HG03439 (cell line): ENCODE measurements around the gene BFSP2.
A peak's percentile ranks its signal among the peaks of the same experiment; 100 is the strongest.

Experiments
- ATAC-seq: cut with Tn5 transposase; IDR thresholded peaks from one replicate; pipeline ENCODE4 v1.9.1; 2021; ENCODE audit warnings: mild to moderate bottlenecking, moderate library complexity; ENCODE audit not compliant: unreplicated experiment

The BFSP2 gene

DNA sequence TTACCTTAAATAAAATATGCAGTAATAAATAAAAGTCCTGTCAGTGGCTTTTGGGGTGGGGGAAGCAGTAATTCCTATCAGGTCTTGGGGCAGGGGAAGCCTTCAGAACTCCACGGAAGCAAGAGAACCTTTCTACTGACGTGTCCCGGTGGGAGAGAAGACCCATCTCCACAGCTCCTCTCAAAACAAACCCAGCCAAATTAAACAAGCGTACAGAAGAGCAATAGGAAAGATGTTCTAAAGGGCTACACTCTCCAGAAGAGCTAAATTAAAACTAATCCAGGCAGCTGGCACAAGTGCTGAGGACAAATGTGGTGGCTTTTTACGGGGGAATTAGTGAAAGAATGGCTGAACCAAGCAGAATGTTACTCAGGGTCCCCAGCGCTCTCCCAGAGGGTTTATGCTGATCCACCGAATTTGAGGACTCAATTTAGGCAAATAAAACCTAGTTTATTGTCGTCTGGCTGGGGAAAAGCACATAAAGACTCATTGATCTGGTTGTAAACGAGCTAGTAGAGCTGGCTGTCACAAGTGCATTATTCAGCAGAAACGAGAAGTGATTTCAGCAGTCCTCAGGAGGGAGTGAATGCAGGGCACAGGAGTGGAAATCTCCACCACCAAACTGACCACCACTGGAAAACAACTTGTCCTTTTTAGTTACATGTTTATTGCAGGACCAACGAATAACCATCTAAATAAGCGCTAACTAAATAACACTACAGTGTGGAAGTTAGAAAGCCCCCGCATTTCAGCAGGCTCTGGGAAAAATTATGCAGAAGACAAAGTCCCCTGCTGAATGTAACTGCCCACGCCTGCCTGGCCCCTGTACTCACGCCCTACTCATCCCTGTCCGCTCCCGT, 13.5 kb downstream of the BFSP2 start:
- ATAC-seq, result no peak

DNA sequence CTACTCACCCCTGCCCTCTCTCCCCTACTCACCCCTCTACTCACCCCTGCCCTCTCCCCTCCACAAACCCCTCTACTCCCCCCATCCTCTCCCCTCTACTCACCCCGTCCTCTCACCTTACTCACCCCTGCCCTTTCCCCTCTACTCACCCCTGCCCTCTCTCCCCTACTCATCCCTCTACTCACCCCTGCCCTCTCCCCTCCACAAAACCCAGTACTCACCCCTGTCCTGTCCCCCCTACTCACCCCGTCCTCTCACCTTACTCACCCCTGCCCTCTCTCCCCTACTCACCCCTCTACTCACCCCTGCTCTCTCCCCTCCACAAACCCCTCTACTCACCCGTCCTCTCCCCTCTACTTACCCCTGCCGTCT, 14.2 kb downstream of the BFSP2 start:
- ATAC-seq, result no peak

DNA sequence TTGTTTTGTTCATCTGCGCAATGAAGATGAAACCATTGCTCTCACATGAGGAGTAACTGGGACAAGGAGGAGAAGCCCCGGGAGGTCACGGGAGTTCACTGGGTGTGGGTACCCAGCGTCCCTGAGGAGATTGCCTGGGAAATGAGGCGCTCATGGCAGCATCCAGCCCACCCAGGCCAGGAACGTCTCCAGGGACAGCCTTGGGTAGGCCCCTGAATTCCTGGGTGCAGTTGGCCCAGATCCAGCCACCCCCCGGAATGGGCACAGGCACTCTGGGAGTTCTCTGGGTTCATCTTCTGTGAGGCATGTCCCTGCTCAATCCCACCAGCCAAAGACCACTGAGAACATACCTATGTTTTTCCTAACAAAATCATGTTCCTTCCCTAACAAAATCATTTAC, 18.5 kb downstream of the BFSP2 start:
- no peak for ATAC-seq

DNA sequence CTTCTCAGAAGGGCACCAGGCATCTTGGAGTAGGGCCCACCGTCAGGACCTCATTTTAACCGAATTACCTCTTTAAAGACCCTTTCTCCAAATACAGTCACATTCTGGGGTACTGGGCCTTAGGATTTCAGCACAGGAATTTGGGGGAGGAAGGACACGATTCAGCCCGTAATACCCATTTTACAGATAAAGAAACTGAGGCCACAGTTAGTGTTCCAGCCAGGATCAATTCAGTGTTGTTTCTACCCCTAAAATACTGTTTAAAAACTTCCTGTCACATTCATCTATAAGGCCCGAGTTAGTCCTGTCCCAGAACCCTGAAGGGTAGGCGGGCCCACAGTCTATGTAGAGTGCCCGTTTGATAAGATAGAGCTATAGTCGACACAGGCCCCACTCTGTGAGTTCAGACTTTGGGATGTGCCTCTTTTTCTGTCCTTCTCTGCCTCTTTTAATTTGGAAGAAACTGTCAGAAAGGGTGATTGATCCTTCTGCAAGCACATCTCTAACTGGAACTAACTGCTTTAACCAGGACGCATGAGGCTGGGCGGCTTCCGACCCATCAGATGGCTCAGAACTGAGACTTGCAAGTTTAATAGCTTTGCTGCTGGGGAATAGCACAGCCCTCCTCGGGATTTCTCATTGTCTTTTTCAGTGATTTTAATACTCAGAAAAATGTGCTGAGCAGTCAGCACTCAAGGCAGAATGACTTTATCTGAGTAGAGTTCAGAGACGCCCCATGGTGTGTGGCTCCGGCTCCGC, 19.5 kb downstream of the BFSP2 start:
- ATAC-seq, result no peak

DNA sequence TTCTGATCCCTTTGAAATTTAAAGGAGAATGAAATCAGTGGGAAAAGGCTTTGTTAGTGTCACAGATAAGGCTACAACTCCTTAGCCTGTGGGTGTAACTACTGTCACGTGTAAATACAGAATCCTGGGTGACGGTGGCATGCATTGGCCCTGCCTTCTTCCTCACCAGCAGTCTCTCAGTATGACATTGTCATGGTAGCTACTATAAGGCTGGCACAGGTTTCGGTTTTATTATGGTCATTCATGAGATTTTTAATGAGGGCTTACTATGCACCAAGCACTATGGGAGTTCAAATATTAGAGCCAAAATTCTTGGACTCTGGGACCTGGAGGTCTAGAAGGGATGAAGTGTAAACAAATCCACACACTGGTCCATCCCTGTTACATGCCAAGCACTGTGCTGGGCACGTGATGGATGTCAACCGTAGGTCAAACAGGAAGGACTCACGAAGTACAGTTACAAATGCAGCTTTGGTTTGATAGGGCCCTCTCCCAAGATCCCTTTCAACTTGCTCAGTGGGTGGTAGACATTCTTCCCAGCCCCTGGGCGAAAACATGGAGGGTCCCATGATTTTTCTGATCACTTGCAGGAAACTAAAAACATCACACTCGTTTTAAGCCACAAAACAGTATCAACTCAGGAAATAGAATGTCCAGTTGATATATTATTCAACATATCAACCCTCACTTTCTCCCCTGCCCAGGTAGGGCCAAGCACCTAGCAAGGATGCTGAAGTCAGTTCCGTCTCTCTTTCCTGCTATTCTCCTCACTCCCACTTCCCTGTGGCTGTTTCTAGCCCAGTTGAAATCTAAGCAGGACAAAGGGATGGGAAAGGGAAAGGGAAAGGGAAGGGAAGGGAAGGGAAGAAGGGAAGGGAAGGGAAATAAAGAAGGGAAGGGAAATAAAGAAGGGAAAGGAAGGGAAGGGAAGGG, 25.3 kb downstream of the BFSP2 start:
- peak; percentile 72 for ATAC-seq

DNA sequence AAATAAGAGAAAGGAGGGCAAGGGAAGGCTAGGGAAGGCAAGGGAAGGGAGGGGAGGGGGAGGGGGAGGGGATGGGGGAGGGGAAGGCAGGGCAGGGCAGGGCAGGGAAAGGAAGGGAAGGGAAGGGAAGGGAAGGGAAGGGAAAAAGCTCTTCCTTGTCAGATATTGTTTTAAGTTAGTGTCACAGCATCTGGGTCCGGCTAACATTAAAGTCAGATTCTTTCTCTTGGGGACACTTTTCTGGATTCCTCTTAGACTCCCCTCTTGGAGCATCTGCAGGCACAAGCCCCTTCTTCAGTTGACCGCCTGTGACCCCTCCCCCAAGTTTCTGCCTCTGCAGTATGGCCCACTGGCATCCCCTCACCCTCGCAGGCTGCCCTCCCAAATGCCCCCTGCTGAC, 26.0 kb downstream of the BFSP2 start:
- no peak for ATAC-seq

DNA sequence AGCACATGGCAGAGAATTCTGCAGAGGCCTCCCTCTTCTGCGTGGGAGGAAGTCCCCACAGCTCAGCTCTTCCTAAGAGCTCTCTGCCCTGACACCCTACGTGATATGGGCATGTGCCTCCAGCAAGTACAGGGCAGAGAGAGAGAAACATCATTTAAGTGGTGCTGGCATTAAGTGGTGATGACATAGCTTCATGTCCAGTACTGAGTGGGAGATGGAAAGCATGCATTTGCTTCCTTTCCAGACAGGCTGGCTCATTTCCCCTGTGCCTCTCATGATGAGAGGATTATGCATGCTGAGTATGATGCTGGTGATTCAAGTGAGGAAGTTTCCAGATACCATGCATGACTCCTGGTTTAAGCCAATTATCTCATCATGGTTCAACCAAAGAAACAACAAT, 26.9 kb downstream of the BFSP2 start:
- ATAC-seq, result no peak

DNA sequence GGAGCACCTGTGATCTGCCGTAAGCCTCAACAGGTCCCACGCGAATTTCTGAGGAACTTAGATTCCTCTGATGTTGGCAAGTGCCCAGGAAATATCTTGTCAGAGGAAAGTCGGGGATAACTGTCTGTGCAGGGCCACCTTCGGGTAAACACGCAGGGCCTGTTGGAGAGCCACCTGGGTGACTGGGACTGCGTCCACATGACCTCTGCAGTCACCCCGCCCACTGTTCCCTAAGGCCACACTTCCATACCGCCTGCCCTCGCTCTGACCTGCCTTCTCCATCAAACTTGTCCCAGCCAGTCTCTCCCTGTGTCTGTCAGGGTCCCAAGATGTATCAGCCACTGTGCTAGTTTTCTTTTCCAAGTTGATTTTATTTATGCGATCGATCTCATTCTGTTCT, 28.7 kb downstream of the BFSP2 start:
- ATAC-seq, result no peak

DNA sequence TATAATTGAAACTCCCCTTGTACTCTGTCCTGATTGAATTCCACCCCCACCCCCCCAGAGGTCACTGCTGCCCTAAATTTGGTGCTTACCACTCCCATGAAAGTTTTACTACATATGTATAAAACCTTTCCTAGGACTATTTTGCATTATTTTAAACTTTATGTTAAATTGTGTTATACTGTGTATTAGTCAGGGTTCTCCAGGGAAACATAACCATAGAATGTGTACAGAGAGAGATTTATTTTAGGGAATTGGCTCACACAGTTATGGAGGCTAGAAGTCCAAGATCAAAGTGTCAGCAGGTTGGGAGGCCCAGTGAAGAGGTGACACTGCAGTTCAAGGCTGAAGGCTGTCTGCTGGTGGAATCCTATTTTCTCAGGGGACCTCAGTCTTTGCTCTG, 29.2 kb downstream of the BFSP2 start:
- ATAC-seq, result no peak

DNA sequence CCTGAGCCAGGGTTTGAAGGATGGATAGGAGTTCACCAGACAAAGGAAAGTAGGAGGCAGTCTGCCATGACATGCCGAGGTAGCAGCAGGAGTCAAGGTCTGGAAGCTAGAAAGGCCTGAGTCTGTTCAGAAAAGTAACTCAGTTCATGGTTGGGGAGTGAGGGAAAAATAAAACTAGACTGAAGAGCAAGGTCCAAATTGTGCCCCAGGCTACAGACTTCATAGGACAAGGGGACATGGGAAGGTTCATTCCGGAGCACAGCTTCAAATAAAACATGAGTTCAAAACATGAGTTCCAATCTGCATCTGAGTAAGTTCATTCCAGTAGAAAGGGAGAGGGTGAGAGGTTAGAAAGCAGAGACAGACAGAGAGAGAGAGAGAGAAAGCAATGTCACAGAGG, 39.7 kb downstream of the BFSP2 start:
- no peak for ATAC-seq

DNA sequence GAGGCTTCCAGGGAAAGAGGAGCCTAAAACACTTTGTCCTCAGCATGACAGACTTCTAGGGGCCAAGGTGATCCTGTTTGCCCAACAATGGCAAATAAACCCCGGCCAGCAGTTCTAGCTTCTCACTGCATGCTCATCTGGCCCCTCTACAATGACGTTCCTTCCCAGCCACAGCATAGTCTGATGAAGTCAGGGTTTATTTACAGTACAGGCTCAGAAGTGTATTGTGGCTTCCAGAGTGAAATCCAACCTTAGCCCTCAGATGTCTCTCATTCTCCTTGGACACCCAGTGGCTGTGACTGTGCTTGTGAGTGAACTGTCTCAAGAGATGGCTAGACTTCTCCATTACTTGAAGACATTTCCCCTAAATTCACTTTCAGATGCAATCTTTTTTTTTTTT, 40.8 kb downstream of the BFSP2 start:
- ATAC-seq, result no peak

DNA sequence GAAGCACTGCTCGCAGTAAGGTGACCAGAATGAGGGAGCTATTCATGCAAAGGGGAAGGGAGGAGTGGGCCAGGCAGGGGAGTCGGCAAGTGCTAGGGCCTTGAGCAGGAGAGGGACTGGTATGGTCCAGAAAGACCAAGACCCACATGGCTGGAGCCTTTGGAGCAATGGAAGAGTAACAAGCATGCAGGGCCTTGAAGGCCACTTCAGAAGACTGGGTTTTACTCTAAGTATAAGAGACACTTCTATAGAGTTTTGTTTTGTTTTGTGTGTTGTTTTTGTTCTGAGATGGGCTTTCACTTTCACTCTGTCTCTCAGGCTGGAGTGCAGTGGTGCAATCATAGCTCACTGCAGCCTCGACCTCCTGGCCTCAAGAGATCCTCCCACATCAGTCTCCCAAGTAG, 42.0 kb downstream of the BFSP2 start:
- peak; percentile 67 for ATAC-seq

DNA sequence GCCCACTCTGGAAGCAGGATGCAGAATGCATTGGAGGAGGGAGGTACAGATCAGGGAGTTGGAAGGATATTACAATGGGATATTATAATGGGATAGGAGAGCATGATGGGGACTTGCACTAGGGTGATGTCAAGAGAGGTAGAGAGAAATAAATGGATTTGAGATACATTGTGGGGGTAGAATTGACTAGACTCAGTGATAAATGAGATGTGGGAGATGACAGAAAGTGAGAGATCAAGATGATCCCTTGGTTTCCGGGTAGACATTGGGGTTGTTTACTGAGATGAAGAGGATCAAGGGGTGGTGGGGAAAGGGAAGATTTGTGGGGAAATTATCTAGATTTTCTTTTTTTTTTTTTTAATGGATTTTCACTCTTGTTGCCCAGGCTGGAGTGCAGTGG, 42.7 kb downstream of the BFSP2 start:
- no peak for ATAC-seq

DNA sequence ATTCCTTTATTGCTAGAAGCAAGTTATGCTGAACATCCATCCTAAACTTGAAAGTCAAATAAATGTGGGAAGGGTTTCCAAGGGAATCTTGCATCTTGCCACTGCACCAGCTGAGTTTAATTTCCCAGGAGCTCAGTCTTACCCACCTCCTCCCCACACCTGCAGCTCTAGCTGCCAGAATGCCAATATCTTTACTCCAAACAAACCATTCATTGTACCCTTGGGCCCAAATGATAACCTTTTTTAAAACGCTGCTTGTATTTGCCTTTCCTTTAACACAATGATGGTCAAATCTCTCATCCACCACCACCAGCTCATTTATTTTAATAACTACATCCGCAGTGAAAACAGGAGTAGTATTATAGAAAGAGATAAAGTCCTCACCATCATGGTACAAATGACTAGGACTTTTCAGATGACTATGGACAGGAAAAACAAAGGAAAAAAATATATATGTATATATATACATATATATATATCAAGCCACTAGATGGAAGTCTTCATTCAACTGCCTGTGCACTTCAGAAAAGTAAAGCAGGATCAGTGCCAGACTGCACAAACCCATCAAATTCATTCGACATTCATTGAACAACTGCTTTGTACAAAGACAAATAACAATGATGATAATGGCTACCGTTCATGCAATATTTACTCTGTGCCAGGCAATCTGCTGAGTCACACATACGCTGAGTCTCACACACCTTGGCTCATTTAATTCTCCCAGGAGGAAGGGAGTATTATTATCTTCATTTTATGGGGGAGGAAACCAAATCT, 44.0 kb downstream of the BFSP2 start:
- ATAC-seq, result no peak

DNA sequence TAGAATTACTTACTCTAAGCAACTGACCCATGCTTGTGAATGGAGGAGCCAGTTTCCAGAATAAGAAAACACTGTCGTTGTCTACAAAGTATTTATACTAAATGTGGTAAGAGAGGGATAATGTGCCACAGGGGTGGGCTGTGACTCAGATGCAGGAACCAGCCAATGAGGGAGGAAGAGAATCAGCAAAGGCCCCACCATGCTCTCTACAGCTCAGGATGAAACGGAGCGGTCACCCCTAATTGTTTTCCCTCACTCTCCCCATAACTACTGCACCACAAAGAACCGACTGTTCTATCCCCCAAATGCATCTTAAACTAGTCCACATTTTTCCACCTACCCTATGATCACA, 44.5 kb downstream of the BFSP2 start:
- no peak for ATAC-seq

DNA sequence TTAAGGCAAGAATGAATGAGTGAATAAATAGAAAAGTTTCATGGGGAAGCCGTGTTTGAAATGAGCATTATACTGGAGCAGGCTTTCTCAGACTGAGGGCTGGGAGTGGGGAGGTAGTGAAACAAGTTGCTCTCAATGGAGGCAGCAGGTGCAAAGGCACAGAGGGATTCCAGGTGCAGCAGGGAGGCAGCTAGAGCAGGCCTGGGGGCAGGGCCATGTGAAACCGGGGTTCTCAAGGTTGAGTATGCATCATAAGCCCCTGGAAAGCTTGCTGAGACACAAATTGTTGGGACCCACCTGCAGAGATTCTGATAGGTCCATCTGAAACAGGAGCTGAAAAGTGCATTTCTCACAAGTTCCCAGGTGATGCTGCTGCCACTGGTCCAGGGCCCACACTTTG, 45.3 kb downstream of the BFSP2 start:
- no peak for ATAC-seq

DNA sequence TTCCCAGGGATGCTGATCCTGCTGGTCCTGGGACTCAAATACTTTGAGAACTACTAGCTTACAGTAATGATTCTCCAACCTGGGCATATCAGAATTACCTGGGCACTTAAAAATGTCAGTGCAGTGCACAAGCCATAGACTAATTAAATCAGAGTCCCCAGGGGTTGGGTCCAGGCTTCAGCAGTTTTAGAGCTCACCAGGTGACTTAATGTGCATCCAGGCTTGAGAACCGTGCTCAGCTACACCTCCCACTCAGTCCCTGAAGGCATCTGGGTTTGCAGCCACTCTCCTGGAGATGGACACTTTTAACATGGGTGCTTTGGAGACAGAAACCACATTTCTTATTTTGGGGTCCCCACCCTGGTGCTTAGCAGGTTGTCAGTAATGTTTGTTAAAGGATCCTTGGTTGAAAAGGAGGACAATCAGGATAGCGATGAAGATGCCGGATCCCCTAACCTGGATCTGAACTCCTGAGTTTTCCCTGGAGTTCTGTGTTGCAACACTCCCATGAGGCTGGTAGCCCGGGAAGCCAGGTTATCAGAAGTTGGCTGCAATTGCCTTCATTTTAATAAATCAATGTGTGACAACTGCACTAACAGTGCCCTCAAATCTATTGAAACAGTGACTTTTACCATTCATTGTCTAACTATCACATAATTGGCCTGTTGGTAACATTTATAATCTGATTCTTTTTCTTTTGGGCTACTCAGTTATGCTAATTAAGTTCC, 48.1 kb downstream of the BFSP2 start:
- ATAC-seq, result no peak

DNA sequence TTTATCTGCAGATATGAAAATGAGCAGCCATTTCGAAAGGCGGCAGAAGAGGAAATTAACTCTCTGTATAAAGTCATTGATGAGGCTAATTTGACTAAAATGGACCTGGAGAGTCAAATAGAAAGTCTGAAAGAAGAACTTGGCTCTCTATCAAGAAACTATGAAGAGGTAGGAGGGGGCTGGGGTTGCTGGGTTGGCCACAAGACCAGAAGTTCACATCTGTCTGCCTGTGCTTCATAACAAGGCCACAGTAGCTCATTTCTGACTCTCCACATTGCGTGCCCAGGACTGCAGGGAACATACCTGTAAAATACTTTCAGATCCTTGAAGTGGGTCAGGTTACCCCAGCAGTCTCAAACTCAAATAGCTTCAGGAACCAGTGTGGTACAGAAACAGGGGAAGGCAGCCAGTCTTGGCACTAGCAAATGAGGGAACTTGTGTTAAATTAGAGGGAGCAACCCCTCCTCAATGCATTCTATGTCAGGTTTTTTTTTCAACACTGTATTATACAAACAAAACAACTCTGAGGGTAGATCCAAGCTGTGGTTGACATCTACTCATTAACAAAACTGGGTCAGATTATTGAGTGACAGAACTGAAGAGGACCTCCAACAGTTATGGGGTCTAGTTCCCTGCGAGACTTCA, 48.7 kb downstream of the BFSP2 start:
- peak; percentile 83 for ATAC-seq

DNA sequence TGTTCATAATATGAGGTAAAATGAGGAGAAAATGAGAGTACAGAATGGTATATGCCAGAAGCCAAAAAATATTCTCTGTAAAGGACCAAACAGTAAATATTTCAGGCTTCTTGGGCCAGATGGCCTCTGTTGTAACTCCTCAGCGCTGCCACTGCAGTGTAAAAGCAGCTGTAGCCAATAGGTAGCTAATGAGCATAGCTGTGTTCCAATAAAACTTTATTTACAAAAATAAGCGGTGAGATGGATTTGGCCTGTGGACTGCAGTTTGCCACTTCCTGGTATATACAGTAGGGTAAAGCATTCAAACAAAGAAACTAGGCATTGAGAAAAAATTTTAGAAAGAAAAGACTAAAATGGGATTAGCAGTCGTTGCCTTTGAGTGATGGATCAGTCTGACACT, 51.5 kb downstream of the BFSP2 start:
- no peak for ATAC-seq
